ENCODE results near the gene BBS2. TPM values are rescaled to one million over a fixed set of nuclear protein-coding genes. Genes with fewer than 3 reads are reported as not detected.

Gene BBS2
- total RNA-seq, 1 donor from 2014 or later = 60.5 TPM

Other genes starting within 250 kb of the BBS2 start
- gene AMFR, start 94.5 kb downstream of the BBS2 start, total RNA-seq = 88.4 TPM
- 78.3 TPM for gene NUDT21, start 68.7 kb downstream of the BBS2 start, total RNA-seq
- 46.6 TPM for gene OGFOD1, start 68.5 kb downstream of the BBS2 start, total RNA-seq
- 76.2 TPM for gene MT4, start 45.0 kb upstream of the BBS2 start, total RNA-seq
- not detected for gene MT3, start 69.5 kb upstream of the BBS2 start, total RNA-seq
- 10.7 TPM for gene MT2A, start 88.6 kb upstream of the BBS2 start, total RNA-seq
- gene MT1E, start 105.8 kb upstream of the BBS2 start, total RNA-seq = 13.8 TPM
- 1.5 TPM for gene MT1M, start 112.6 kb upstream of the BBS2 start, total RNA-seq
- 1.4 TPM for gene MT1A, start 118.6 kb upstream of the BBS2 start, total RNA-seq
- gene MT1B, start 131.9 kb upstream of the BBS2 start, total RNA-seq = not detected
- gene MT1F, start 137.9 kb upstream of the BBS2 start, total RNA-seq = 0.49 TPM
- gene MT1G, start 148.0 kb upstream of the BBS2 start, total RNA-seq = 1.8 TPM
- not detected for gene MT1H, start 149.8 kb upstream of the BBS2 start, total RNA-seq
- 33.0 TPM for gene MT1X, start 162.4 kb upstream of the BBS2 start, total RNA-seq
- 41.8 TPM for gene NUP93, start 210.1 kb upstream of the BBS2 start, total RNA-seq

Data from skin of body (tissue), 1 donor.